22Rv1 (cell line): ENCODE measurements around the gene SMAD9.

Source experiments
- CTCF ChIP-seq: fragments of 450-650 bp; IDR thresholded peaks from 2 replicates; pipeline ENCODE4 v1.5.1; 2017; ENCODE audit warnings: mild to moderate bottlenecking
- ZFX ChIP-seq: fragments of 450-650 bp; IDR thresholded peaks from 2 replicates; pipeline ENCODE4 v1.6.1; 2017; ENCODE audit warnings: antibody characterized with exemption, borderline replicate concordance

- no peak for TF ChIP-seq CTCF
- TF ChIP-seq ZFX = no peak
Measured at GRCh38 chr13:36880961-36881360, 39.1 kb downstream of the SMAD9 start.
